Endothelial cell of umbilical vein (primary cell): Measurements from ENCODE around the gene ATP5MG.

Source experiments
- EZH2 ChIP-seq: IDR thresholded peaks from 2 replicates; pipeline ENCODE4 v1.6.1; 2012; ENCODE audit warnings: borderline replicate concordance, low read depth, mild to moderate bottlenecking, moderate library complexity, low read length, inconsistent platforms; ENCODE audit not compliant: severe bottlenecking
- JUN ChIP-seq: IDR thresholded peaks from 2 replicates; pipeline ENCODE4 v1.6.1; 2011; ENCODE audit warnings: borderline replicate concordance, low read depth; ENCODE audit not compliant: insufficient read length, insufficient read depth
- POLR2AphosphoS5 ChIP-seq: IDR thresholded peaks from 2 replicates; pipeline ENCODE4 v1.6.1; 2012; ENCODE audit warnings: low read depth, mild to moderate bottlenecking, control low read depth, low read length, moderate library complexity; ENCODE audit not compliant: insufficient read depth
- TF ChIP-seq, protein P1 (sequence below), 2 donors: IDR thresholded peaks; 1 replicate in 1 of 2; 2 replicates in 1 of 2; pipeline ENCODE4 v1.5.1; 2011; ENCODE audit warnings: low read length in 2 of 2, mild to moderate bottlenecking in 2 of 2, moderate library complexity in 2 of 2, control low read depth in 1 of 2, inconsistent platforms in 1 of 2, low read depth in 1 of 2; ENCODE audit not compliant: insufficient read depth in 1 of 2; ENCODE audit errors: extremely low read depth in 1 of 2

DNA sequence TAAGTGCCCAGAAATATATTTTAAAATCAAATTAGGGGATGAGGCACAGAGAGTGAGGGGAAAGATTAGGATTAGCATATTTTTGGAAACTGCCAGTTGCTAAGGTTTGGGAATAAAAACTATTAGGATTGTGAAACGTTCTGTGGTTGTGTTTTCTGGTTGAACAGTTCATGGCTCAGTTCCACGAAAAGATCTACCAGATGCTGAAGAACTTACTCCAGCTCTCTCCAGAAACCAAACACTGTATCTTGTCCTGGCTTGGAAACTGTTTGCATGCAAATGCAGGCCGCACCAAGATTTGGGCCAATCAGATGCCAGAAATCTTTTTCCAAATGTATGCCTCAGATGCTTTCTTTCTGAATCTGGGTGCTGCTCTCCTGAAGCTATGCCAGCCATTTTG is 26.7 kb upstream of the ATP5MG start:
- TF ChIP-seq, protein P1, sequence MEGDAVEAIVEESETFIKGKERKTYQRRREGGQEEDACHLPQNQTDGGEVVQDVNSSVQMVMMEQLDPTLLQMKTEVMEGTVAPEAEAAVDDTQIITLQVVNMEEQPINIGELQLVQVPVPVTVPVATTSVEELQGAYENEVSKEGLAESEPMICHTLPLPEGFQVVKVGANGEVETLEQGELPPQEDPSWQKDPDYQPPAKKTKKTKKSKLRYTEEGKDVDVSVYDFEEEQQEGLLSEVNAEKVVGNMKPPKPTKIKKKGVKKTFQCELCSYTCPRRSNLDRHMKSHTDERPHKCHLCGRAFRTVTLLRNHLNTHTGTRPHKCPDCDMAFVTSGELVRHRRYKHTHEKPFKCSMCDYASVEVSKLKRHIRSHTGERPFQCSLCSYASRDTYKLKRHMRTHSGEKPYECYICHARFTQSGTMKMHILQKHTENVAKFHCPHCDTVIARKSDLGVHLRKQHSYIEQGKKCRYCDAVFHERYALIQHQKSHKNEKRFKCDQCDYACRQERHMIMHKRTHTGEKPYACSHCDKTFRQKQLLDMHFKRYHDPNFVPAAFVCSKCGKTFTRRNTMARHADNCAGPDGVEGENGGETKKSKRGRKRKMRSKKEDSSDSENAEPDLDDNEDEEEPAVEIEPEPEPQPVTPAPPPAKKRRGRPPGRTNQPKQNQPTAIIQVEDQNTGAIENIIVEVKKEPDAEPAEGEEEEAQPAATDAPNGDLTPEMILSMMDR (IDR thresholded peaks at IDR 0.05; ENCODE audit: extremely low read depth in 1 of 2, insufficient read depth in 1 of 2, low read depth in 1 of 2, low read length in 2 of 2) = no peak
- TF ChIP-seq POLR2AphosphoS5 = no peak
- no peak for TF ChIP-seq JUN
- TF ChIP-seq EZH2 = no peak
